CD1c-positive myeloid dendritic cell (primary cell): ENCODE data around the gene ILF3.

ENCODE experiments used
- DNase-seq: peaks from one replicate; pipeline ENCODE4 v3.0.0-alpha.2; 2016; ENCODE audit errors: extremely low spot score

ILF3 gene

GRCh38 chr19:10695401-10696398 lies 41.6 kb downstream of the ILF3 start:
- DNase-seq, result peak; percentile 98

DNA sequence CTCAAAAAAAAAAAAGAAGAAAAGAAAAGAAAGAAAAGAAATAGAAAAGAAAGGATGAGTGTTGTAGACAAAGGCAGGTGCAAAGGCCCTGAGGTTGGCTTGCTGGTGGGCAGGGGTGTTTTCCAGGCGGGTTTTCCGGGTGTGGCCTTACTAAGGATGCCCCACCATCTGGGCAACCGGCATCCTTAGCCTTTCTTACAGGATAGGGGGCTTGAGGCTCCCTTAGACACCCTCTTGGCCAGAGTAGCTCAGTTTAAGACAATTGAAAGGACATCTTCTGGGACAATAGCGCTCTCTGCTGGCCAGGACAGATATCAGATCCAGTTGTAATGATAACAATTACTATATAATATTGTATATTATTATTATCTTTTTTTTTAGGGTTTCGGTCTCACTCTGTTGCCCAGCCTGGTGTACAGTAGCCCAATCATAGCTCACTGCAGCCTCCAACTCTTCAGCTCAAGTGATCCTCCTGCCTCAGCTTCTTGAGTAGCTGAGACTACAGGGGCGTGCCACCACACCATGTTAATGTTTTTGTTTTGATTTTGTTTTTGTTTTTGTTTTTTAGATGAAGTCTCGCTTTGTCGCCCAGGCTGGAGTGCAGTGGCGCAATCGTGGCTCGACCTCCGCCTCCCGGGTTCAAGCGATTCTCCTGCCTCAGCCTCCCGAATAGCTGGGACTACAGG lies 45.6 kb downstream of the ILF3 start:
- DNase-seq, result peak; percentile 79

DNA sequence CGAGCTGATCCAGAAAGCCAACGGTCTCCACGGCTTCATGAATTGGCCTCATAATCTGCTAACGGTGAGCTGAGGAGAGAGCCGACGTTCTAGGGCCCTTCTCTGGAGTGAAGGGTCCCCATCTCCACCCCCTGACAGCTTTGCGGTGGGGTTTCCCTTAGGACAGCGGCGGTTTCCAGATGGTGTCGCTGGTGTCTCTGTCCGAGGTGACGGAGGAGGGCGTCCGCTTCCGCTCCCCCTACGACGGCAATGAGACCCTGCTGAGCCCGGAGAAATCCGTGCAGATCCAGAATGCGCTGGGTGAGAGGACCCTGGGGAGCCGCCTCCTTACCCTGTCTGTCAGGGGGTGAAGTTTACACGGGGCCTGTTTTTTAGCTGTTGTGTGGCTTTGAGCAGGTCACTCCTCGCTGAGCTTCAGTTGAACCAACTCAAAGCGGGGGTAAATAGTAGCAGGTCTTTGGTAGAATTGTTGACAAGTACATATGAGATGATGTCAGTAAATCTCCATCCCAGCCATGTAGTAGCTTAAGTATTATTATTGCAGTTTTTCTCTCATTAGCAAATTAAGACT lies 47.9 kb downstream of the ILF3 start:
- DNase-seq, result peak; percentile 6

DNA sequence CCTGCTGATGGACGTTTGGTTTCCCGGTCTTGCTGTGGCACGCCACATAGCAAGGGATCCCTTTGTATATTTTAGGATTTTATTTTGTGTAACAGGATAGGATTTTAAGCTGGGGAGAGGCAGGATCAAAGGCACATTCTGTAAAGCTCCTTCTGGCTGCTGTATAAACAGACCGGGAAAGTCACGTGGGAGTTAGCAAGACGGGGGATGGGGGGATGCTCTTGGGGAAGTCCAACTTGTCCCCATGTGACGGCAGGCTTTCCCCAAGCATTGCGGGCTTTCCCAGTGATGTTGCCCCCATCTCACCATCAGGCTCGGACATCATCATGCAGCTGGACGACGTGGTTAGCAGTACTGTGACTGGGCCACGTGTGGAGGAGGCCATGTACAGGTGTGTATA lies 52.8 kb downstream of the ILF3 start:
- DNase-seq, result no peak

DNA sequence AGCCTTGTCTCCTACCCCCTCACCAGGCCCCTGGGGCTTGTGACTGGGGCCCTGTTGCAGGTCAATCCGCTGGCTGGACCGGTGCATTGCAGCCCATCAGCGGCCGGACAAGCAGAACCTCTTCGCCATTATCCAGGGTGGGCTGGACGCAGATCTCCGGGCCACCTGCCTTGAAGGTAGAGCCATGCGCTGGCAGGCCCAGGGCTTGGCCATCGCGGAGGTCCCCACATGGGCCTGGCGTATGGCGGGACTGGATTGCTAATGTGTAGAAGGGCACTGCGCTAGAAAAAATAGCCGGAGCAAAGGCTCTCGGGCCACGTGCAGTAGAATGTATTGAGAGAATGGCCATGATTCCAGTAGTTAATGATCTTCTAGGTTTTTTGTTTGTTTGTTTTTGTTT lies 53.3 kb downstream of the ILF3 start:
- no peak for DNase-seq

- no peak for DNase-seq
Observed at GRCh38 chr19:10708291-10708690, 54.1 kb downstream of the ILF3 start.

- DNase-seq, result no peak
Observed at GRCh38 chr19:10712045-10712444, 57.9 kb downstream of the ILF3 start.

DNA sequence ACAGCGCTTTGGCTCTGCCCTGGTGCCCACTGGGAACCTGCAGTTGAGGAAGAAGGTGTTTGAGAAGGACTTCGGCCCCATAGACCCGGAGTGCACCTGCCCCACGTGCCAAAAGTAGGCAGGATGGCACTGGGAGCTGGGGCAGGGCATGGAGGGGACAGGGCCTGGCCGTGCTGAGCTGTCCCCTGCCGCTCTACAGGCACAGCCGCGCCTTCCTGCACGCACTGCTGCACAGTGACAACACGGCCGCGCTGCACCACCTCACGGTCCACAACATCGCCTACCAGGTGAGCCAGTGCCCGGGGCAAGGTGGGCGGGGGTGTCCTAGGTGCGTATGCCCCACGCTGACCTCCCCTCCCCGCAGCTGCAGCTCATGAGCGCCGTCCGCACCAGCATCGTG lies 58.6 kb downstream of the ILF3 start:
- DNase-seq, result no peak

GRCh38 chr19:10713317-10713716 lies 59.2 kb downstream of the ILF3 start:
- no peak for DNase-seq

DNA sequence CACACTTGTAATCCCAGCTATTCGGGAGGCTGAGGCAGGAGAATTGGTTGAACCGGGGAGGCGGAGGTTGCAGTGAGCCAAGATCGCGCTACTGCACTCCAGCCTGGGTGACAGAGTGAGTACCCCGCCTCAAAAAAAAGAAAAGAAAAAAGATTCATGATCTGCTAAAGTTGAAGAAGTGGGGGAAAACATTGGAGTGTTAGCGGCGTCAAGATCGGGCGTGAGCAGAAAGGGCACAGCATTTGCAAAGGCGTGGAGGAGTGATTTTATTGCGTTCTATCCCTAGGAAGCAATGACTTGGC lies 62.9 kb downstream of the ILF3 start:
- DNase-seq, result no peak

DNA sequence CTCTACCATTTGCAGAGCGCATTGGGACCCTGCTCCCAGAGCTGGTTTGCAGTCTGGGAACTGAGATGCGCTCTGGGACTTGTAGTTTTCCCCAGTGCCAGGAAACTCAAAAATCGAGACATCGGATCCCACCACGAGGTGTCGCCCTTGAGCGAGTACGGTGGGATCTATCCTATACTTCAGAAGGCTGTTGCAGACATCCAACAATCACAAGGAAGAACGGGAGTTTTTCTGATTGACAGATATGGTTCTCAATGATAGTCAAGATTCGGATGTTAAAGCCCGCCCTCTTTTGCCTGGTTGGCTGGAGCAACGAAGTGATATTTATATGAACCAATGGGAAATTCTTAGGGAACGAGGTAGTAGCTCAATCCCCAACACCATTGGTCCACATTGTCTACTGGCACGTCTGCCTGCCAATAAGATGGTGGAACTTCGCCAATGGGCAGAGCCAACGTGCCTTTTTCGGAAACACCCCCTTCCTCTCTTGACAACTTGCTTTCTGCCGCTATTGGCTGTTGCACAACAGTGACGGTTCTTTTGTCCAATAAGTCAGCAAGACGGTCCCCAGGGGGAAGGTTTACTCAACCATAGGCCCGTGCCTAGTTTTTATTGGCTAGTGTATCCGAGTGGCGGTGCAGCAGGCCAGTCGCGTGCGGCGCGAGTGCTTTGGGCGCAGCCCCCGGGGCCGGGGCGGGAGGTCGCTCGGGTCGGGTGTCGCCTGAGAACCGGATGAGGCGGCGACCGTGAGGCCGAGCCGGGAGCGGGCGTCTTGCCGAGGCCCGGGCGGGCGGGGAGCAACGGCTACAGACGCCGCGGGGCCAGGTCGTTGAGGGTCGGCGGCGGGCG lies 63.4 kb downstream of the ILF3 start, which contains the start of gene DNM2:
TSS of gene DNM2 (plus strand) at position 724 of the 849 bp plus-strand sequence. CDS start 164 bp downstream, outside the sequence.
- peak; percentile 100 for DNase-seq

DNA sequence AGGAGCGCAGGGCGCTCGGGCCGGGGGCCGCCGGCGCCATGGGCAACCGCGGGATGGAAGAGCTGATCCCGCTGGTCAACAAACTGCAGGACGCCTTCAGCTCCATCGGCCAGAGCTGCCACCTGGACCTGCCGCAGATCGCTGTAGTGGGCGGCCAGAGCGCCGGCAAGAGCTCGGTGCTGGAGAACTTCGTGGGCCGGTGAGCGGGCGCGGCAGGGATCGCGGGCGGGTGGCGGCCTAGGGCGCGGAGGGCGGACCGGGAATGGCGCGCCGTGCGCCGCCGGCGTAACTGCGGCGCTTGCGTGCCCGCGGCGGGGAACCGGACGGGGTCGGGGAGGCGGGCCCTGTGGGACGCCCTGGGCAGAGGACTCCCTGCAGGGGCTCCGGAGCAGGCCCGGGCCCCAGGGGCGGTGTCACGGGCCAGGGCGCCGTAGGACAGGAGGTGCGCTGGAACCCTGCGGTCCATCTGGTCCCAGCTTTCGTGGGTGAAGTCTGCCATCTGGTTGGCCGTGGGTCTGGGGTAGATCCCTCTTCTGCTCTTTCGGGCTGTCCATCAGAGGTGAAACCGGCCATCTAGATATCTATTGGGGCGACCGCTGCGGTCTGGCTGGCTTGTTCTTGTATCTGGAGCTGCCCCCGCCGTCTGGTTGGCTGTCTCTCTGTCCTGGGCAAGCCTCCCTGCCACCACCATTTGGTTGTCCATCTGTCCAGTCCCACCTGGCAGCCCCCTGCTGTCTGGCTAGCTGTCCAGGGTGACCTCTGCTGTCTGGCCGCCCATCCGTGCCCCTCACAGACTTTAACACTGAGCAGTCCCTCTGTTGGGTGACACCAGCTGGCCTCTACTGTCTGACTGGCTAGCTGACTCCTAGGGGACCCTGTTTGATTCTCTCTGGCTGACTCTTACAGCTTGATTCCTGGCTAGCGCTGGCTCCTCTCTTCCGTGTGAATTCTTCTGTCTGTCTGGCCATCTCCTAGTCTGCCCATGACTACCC lies 64.4 kb downstream of the ILF3 start:
- peak; percentile 55 for DNase-seq

DNA sequence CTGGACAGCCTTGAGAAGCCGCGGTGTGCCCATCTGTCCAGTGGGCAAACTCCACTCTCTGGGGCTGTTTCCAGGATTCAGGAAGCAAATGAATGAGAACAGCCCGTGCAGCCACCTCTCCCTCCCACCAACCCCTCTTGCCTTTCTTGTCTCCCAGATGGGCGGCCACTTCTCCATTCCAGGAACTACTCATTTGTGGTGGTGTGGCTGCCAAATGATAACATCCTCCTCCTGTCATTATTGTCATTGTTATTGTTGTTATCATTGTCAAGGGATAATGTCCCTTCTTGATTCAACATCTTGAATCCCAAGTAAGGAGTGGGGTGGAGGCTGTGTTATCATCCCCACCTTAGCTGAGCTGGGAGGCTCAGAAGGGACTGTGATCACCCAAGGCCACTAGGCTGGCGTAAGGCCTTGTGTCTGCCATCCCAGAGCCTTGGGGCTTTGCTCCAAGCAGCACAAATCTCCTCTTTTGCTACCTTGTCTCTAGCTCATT lies 65.4 kb downstream of the ILF3 start:
- peak; percentile 76 for DNase-seq

- DNase-seq, result no peak
Observed at GRCh38 chr19:10720607-10721125, 66.5 kb downstream of the ILF3 start.

GRCh38 chr19:10723591-10723990 lies 69.4 kb downstream of the ILF3 start:
- peak; percentile 29 for DNase-seq

DNA sequence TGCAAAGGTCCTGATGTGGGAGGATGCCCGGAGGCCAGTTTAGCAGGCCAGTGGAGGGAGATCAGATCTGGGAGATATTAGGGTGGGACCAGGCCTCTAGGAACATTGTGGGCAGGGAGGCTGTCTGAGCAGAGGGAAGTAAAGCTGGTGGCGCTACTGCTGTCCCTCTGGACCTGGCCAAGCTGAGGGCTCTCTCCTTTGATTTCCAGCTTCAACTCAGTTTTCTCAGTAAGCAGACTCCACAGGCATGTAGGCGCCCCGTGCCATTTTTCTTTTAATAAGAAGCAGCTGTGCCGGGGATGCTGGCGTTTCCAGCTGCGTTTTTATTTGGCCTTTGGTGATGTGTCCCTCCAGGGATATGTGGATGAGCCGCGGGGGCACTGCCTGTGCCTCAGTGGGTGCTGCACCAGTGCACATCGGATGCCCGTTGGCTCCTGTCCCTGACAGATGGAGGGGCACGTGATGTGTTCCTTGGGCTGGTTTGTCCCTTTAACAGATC lies 70.5 kb downstream of the ILF3 start:
- DNase-seq, result peak; percentile 17

DNA sequence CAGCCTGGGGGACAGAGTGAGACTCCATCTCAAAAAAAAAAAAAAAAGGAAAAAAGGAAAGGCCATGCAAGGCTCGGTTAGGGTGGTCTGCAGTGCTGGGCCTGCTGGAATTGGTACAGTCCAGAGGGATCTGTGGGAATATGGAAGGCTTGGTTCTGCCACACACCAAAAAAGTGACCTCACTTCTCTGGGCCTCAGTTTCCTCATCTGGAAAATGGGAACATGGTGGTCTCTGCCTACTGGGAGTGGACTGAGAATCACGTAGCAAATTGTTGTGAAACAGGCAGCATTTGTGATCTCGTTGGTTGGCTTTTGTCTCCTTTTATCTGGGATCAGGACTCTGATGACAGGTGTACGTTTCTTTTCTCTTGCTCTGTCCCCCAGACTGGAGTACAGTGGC lies 71.3 kb downstream of the ILF3 start:
- no peak for DNase-seq

GRCh38 chr19:10726268-10726667 lies 72.1 kb downstream of the ILF3 start:
- DNase-seq, result no peak

DNA sequence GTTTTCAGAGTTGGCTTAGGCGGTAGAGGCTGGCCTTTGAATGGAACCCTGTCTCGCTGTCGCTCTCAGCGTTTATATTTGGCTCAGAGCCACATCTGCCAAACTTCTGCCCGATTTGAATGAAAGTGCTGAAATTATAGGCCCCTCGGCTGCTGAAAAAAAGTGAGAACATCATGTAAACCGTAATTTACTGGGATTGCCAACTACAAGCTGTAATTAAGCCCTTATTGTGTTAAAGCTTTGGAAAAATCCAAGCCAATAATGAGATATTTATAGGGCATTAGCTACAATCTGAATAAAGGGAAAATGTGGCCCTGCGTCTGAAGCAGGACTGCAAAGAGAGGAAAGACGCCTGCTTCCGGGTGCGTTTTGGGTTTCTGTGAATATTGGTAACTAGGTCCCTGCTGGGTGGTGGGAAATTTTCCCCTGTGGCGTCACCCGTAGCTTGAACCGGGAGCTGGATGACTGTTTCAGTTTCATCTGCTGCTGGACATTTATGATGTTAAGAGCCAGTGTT lies 73.6 kb downstream of the ILF3 start:
- no peak for DNase-seq

DNA sequence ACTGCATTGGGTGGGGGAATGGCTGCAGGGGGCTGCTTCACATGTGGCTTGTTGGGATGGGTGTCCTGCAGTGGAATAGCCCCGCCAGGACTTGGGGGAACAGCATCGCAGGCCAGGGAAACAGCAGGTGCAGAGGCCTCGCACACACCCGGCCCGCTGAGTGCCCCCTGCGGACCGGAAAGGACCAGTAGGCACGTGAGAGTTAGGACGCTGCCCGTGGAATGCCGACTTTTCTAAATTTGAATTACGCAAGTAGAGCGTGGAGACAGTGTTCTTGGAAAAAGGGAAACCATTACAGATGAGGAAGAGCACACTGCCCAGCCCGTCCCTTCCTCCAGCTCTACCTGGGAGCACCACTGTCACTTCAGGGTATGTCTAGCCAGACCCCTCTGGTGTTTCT lies 75.3 kb downstream of the ILF3 start:
- DNase-seq, result peak; percentile 64
